Measurements from ENCODE around the gene ABCC10.
"Not testable (repeated sequence)": the region's sequence is repeated elsewhere in the genome, so short reads cannot be mapped to it uniquely, and the experiment has no call there.

- TF ChIP-seq CTCF (IDR thresholded peaks at IDR 0.05; ENCODE audit: low read length); EZH2 (IDR thresholded peaks at IDR 0.05; ENCODE audit: borderline replicate concordance, low read length): not testable (repeated sequence)
Observed at GRCh38 chr6:43425083-43425482, 2.3 kb upstream of the ABCC10 start.

All from OCI-LY1 (cell line).